GM20431 (cell line): Measurements from ENCODE around the gene SPOUT1.

Source experiments
- in situ Hi-C: fragments of 300-500 bp; cut with MseI, MboI; formaldehyde crosslinking; loops from one replicate; pipeline ENCODE4 v1.15.0; 2020; ENCODE audit warnings: low sequenced_read_pairs; ENCODE audit not compliant: unreplicated experiment

SPOUT1 gene

DNA sequence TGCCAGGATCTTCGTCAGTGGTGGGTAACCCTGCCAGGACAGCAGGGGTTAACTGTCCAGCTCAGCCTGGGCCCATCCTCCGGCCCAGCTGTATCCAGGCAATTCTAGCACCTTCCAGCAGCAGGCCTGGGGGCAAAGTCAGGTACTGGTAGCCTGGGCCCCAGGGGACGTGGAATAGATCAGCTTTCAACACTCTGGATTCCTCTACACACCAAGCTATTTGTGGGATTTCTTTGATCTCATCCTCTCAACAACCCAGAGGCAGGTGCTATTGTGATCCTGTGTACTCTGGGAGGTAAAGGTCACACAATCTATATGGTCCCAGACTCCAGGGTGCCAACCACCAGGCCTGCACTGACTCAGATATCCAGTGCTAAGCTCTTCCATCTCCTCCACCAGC is 8.7 kb upstream of the SPOUT1 start:
- in situ Hi-C loops, result no loop called here

GRCh38 chr9:128836509-128837145 is 7.0 kb upstream of the SPOUT1 start:
- in situ Hi-C loops, result no loop called here

DNA sequence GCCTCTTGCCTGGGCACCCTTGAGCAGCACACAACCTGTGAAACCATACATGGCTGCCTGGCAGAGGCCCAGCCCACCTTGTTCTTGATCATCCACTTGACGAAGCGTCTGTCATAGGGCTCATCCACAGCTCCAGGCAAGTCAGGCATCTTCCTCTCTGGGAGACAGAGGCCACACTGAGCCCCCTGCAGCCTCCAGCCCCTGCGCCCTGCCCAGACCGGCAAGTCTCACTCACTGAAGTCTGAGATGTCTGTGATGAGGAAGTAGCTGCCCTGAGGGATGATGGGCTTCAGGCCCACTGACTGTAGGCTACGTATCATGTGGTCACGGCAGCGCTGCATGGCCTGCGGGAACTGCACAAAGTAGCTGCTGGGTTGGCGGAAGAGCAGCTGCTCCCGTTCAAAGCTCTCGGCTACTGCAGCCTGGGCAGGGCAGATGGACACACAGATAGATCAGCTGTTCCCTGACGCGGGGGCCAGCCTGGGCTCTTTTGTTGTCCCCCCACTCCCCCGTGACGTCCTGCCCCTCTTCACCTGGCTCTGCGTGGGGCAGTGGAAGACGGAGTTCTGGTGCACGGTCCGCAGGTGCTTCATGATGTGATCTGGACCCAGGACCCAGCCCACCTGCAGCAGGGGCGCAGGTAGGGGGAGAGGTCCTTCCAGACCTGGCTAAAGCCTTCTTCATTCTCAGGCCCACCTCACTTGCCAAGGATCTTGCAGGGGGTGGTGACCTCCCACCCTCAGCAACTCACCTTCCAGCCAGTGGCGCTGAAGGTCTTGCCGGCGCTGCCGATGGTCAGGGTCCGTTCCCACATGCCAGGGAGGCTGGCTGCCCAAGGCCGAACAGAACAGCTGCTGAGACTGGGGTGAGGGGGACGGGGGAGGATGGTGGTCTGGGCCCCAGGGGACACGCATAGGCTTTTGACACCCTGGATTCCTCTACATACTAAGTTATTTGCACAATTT is 5.9 kb upstream of the SPOUT1 start:
- in situ Hi-C loops, result no loop called here

DNA sequence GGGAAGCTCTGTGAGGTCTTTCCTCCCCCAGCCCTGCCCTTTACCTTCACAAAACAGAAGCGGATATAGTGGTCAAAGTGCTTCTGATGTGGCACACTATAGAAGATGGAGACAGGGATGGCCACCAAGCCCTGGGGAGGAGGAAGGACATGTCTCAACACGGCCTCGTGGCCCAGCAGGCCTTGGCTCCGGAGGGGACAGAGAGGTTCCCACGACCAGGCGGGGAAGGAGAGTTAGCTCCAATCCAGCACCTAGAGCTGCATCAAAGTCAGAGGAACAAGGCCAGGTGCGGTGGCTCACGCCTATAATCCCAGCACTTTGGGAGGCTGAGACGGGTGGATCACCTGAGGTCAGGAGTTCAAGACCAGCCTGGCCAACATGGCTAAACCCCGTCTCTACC is 4.1 kb upstream of the SPOUT1 start:
- in situ Hi-C loops, result no loop called here

- in situ Hi-C loops, result no loop called here
Observed at GRCh38 chr9:128828719-128829452, 708 bp downstream of the SPOUT1 start.

DNA sequence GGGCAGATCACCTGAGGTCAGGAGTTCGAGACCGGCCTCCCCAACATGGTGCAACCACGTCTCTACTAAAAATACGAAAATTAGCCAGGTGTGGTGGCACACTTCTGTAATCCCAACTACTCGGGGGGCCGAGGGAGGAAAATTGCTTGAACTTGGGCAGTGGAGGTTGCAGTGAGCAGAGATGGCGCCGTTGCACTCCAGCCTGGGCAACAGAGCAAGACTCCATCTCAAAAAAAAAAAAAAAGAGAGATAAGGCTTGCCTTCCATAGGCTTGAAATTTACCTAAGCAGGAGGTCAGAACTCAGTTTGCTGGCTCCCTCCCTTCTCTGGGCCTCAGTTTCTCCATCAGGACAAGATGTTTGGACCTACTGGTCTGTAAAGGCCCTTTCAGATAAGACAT is 1.3 kb downstream of the SPOUT1 start:
- in situ Hi-C loops, result no loop called here

DNA sequence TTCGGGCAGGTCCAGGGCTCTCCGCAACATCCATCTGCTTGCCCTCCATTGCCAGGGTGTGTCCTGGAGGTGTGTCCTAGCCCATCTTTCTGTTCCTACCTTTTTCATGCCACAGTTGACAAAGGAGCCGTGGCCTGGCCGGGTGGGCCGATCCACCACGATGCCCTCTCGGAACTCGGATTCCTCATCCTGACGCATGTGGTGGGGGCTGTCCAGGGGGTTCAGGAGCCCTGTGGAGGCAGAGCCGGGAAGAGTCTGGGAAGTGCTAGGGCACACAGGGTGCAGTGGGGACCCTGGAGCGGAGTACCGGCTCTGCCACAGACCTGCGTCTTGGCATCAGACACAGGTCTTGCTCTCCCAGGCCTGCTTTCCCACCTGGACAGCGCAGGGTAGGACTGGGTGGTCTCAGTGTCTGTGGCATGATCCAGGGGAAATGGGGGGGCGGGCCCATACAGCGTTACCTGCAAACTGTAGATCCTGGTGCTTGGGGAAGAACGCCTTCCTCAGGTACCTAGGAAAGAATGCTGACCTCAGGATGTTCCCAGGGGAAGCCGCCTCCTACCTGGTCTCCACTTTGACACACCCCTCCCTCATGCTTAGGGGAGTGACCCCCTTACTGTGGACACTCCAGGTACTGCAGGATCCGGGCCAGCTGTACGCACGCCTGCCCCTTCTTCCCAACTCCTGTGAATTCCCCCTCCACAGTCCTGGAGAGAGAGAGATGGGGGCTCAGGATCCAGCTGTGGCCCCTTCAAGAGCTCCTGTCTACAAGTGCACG is 3.5 kb downstream of the SPOUT1 start:
- in situ Hi-C loops, result no loop called here

DNA sequence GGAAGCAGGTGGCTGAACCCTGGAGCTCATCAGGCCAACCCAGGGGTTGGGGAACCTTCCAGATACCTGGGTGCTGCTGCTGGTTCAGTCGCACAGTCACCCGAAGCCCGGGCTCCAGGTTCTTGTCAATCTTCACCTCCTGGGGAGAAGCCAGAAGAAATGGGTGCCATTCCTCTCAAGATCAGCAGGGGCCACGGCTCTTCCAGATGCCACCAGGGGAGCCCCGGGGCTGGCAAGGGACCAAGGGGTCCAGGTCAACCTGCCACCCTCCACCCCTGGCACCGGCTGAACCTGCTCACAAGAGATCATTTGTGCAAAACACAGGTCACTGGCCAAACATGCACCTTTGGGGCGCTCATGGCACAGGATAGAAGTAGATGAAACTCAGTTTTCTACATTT is 4.7 kb downstream of the SPOUT1 start:
- in situ Hi-C loops, result no loop called here

DNA sequence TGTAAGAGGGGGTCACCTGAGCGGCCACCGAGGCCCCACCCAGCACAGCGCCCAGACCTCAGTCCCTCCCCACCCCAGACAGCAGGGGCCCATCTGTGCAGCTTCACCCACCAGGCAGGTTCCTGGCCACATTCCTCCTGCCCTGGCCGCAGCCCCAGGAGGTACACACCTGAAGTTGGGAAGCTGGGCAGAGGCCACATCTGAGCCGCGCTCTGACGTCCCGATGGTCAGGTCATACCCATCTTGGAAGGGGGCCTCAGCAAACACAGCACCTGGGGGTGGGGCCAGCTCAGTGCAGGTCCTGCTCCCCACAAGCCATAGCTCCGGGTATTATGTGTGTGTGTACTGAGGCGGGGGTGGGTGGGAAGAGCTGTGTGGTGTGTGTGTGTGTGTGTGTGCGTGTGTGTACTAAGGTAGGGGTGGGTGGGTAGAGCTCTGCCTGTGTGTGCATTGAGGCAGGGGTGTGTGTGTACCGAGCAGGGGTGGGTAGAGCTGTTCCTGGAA is 5.6 kb downstream of the SPOUT1 start:
- in situ Hi-C loops, result no loop called here

- in situ Hi-C loops, result no loop called here
Observed at GRCh38 chr9:128823362-128823902, 6.2 kb downstream of the SPOUT1 start.

DNA sequence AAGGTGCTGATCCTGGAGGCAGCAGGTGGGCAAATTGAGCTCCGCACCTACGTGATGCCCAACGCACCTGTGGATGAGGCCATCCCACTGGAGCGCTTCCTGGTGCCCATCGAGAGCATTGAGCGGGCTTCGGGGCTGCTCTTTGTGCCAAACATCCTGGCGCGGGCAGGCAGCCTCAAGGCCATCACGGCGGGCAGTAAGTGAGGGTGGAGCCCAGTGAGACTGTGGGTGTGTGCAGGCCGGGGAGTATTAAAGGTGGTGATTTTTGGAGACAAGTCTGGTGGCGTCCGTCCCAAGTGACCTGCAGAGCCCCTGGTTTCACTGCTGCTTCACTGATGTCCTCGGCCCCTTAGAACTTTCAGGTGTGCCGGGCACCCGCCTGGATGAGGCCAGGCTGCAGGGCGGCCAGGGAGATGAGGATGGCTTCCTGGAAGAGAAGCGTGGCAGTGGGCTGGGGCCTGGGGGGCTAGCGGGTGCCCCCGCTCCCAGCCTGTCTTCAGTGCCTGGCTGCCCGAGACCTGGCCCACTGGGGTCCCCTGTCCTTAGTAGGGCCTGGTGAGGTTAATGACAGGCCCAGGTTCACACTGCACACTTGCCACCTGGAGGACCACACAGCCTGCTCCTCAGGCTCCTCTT is 7.1 kb downstream of the SPOUT1 start:
- in situ Hi-C loops, result no loop called here

GRCh38 chr9:128821584-128822406 is 7.8 kb downstream of the SPOUT1 start:
- in situ Hi-C loops, result no loop called here

- in situ Hi-C loops, result no loop called here
Observed at GRCh38 chr9:128820665-128821583, 8.7 kb downstream of the SPOUT1 start.

- in situ Hi-C loops, result no loop called here
Observed at GRCh38 chr9:128819716-128820664, 9.6 kb downstream of the SPOUT1 start.

DNA sequence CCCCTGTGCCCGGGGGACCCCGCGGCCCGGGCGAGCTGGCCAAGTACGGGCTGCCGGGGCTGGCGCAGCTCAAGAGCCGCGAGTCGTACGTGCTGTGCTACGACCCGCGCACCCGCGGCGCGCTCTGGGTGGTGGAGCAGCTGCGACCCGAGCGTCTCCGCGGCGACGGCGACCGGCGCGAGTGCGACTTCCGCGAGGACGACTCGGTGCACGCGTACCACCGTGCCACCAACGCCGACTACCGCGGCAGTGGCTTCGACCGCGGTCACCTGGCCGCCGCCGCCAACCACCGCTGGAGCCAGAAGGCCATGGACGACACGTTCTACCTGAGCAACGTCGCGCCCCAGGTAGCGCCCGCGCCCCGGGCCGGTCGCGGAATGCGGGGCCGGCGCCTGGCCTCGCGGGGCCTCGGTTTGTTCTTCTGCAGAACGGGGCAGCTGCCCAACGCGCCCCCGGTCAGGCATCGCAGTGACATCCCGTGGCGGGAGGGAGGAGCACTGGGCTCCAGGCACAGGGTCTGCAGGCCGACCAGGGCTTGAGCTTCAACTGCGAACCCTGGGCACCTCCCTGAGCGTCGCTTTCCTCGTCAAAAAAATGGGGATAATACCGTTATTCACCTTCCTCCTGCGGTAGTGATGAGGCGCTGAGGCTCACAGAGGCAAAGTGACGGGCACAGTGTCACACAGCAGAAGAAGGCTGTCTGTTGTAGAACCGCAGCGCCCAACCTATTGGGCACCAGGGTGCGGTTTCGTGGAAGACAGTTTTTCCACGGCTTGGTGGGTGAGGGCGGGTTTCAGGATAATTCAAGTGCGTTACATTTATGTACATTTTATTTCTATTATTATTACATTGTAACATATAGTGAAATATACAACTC is 10.5 kb downstream of the SPOUT1 start:
- in situ Hi-C loops, result no loop called here
